Breast epithelium (tissue), 3 donors: ENCODE measurements around the gene ALPK1.

Experiments
- CTCF ChIP-seq, 3 donors: fragments of 450-650 bp; IDR thresholded peaks; one replicate each; pipeline ENCODE4 v1.5.1; 2016 to 2017; ENCODE audit warnings: antibody characterized with exemption in 3 of 3, mild to moderate bottlenecking in 3 of 3, moderate library complexity in 3 of 3
- POLR2A ChIP-seq: fragments of 450-650 bp; IDR thresholded peaks from one replicate; pipeline ENCODE4 v1.6.1; 2016; ENCODE audit warnings: antibody characterized with exemption, mild to moderate bottlenecking, moderate library complexity
- POLR2AphosphoS5 ChIP-seq, 3 donors: sonication (generic); formaldehyde crosslinking; IDR thresholded peaks; one replicate each; pipeline ENCODE4 v1.6.1; 2017; ENCODE audit warnings: antibody characterized with exemption in 3 of 3

- TF ChIP-seq CTCF (IDR thresholded peaks at IDR 0.05) (no peak), POLR2A (no peak), POLR2AphosphoS5 (IDR thresholded peaks at IDR 0.05) (no peak)
Measured at GRCh38 chr4:112290341-112290740, 6.8 kb upstream of the ALPK1 start.
